ENCODE data around the gene KRTAP1-1. TPM values are rescaled to one million over a fixed set of nuclear protein-coding genes. Genes with fewer than 3 reads are reported as not detected.

KRTAP1-1 gene
- total and polyA plus RNA-seq, 2 donors (not counting 1 experiment from before 2014, with no cell fraction given), result 0.64 TPM; not detected in 1

GRCh38 chr17:41012326-41013120 lies 28.7 kb downstream of the KRTAP1-1 start:
- no peaks in the 10 kb centered on the region for H3K27me3 ChIP-seq (ENCODE audit: control insufficient read depth, insufficient read depth, low read length)
- H4K20me1 ChIP-seq (ENCODE audit: control insufficient read depth, extremely low read depth, insufficient read depth, low read length), result no peaks in the 10 kb centered on the region
- H3K9me3 ChIP-seq (ENCODE audit: control insufficient read depth, insufficient read depth, low read depth, low read length), result no peaks in the 10 kb centered on the region
- no peaks in the 10 kb centered on the region for H3K36me3 ChIP-seq (ENCODE audit: control insufficient read depth, insufficient read depth, low read length)
- H3K9ac ChIP-seq (ENCODE audit: insufficient read depth, low read length), result no peak overlapping the region
- H2AFZ ChIP-seq (ENCODE audit: low read length), result no peak overlapping the region
- H3K27ac ChIP-seq (ENCODE audit: insufficient read depth, low read length), result no peak overlapping the region
- no peak overlapping the region for H3K4me2 ChIP-seq (ENCODE audit: extremely low read depth, insufficient read depth, low read length)
- DNase-seq (ENCODE audit: low read depth in 2 of 2), result no peak
- H3K4me3 ChIP-seq (replicated peaks in 1 of 4; ENCODE audit: control extremely low read depth in 1 of 4, insufficient read depth in 1 of 4, low read depth in 3 of 4, low read length in 4 of 4), result no peak overlapping the region
- TF ChIP-seq EZH2 (IDR thresholded peaks at IDR 0.05; ENCODE audit: low read length, missing control alignments), result no peak
- TF ChIP-seq CTCF (conservative IDR thresholded peaks at IDR 0.05 in 1 of 2, IDR thresholded peaks at IDR 0.05 in 1 of 2; ENCODE audit: low read depth in 1 of 2, low read length in 2 of 2), result no peak
- no peaks in the 10 kb centered on the region for H3K79me2 ChIP-seq (ENCODE audit: control insufficient read depth, insufficient read depth, low read length)
- H3K4me1 ChIP-seq (ENCODE audit: control insufficient read depth, extremely low read depth, insufficient read depth, low read length), result peaks cover 2% of the 10 kb centered on the region

GRCh38 chr17:41010441-41010840 lies 30.8 kb downstream of the KRTAP1-1 start:
- no peak for DNase-seq (ENCODE audit: low read depth in 2 of 2)

GRCh38 chr17:41009936-41010335 lies 31.3 kb downstream of the KRTAP1-1 start:
- Histone ChIP-seq H2AFZ (ENCODE audit: low read length) (no peak overlapping the region), H3K27ac (ENCODE audit: insufficient read depth, low read length) (no peak overlapping the region), H3K9me3 (ENCODE audit: control insufficient read depth, insufficient read depth, low read depth, low read length) (no peaks in the 10 kb centered on the region), H3K36me3 (ENCODE audit: control insufficient read depth, insufficient read depth, low read length) (no peaks in the 10 kb centered on the region), H3K79me2 (ENCODE audit: control insufficient read depth, insufficient read depth, low read length) (no peaks in the 10 kb centered on the region), H3K4me1 (ENCODE audit: control insufficient read depth, extremely low read depth, insufficient read depth, low read length) (peaks cover 2% of the 10 kb centered on the region), H3K27me3 (ENCODE audit: control insufficient read depth, insufficient read depth, low read length) (no peaks in the 10 kb centered on the region), H4K20me1 (ENCODE audit: control insufficient read depth, extremely low read depth, insufficient read depth, low read length) (no peaks in the 10 kb centered on the region), H3K9ac (ENCODE audit: insufficient read depth, low read length) (no peak overlapping the region), H3K4me2 (ENCODE audit: extremely low read depth, insufficient read depth, low read length) (no peak overlapping the region), H3K4me3 (replicated peaks in 1 of 4; ENCODE audit: control extremely low read depth in 1 of 4, insufficient read depth in 1 of 4, low read depth in 3 of 4, low read length in 4 of 4) (no peak overlapping the region)
- DNase-seq (ENCODE audit: low read depth in 2 of 2), result no peak
- TF ChIP-seq CTCF (conservative IDR thresholded peaks at IDR 0.05 in 1 of 2, IDR thresholded peaks at IDR 0.05 in 1 of 2; ENCODE audit: low read depth in 1 of 2, low read length in 2 of 2) (no peak), EZH2 (IDR thresholded peaks at IDR 0.05; ENCODE audit: low read length, missing control alignments) (no peak)

More at GRCh38 chr17:41010441-41010840, 30.8 kb downstream of the KRTAP1-1 start:
- TF ChIP-seq EZH2 (IDR thresholded peaks at IDR 0.05; ENCODE audit: low read length, missing control alignments) (no peak), CTCF (conservative IDR thresholded peaks at IDR 0.05 in 1 of 2, IDR thresholded peaks at IDR 0.05 in 1 of 2; ENCODE audit: low read depth in 1 of 2, low read length in 2 of 2) (no peak)
- H3K4me2 ChIP-seq (ENCODE audit: extremely low read depth, insufficient read depth, low read length), result no peak overlapping the region
- no peaks in the 10 kb centered on the region for H3K9me3 ChIP-seq (ENCODE audit: control insufficient read depth, insufficient read depth, low read depth, low read length)
- no peak overlapping the region for H3K4me3 ChIP-seq (replicated peaks in 1 of 4; ENCODE audit: control extremely low read depth in 1 of 4, insufficient read depth in 1 of 4, low read depth in 3 of 4, low read length in 4 of 4)
- H4K20me1 ChIP-seq (ENCODE audit: control insufficient read depth, extremely low read depth, insufficient read depth, low read length), result no peaks in the 10 kb centered on the region
- H3K36me3 ChIP-seq (ENCODE audit: control insufficient read depth, insufficient read depth, low read length), result no peaks in the 10 kb centered on the region
- H3K79me2 ChIP-seq (ENCODE audit: control insufficient read depth, insufficient read depth, low read length), result no peaks in the 10 kb centered on the region
- no peak overlapping the region for H3K27ac ChIP-seq (ENCODE audit: insufficient read depth, low read length)
- H3K4me1 ChIP-seq (ENCODE audit: control insufficient read depth, extremely low read depth, insufficient read depth, low read length), result peaks cover 2% of the 10 kb centered on the region
- H3K9ac ChIP-seq (ENCODE audit: insufficient read depth, low read length), result no peak overlapping the region
- no peak overlapping the region for H2AFZ ChIP-seq (ENCODE audit: low read length)
- no peaks in the 10 kb centered on the region for H3K27me3 ChIP-seq (ENCODE audit: control insufficient read depth, insufficient read depth, low read length)
